GM18502 (cell line): Measurements from ENCODE around the gene MYO1D.
"Not testable (repeated sequence)": the region's sequence is repeated elsewhere in the genome, so short reads cannot be mapped to it uniquely, and the experiment has no call there.

Experiments
- ATAC-seq: cut with Tn5 transposase; IDR thresholded peaks from one replicate; pipeline ENCODE4 v1.9.1; 2021; ENCODE audit warnings: mild to moderate bottlenecking; ENCODE audit not compliant: unreplicated experiment, poor library complexity

Gene MYO1D

GRCh38 chr17:32896647-32897258 lies 19.8 kb upstream of the MYO1D start:
- no peak for ATAC-seq

DNA sequence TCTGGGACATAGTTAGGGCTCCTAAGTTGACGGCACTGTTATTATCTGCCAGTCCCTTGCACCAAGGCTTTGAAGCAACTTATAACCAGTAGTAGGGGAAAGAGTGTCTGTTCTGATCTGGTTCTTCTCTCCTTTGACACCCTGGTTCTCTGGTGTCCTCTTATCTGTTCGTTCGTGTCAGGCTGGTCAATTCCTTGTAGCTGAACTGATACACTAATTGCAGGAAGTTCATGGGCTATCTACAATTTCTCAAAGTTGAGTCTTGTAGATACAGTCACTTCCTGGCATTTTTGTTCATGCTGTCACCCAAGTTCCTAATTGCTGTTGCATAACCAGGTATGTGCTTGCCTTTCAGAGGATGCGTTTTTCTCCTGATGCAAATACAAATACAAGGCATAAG lies 17.3 kb upstream of the MYO1D start:
- no peak for ATAC-seq

GRCh38 chr17:32887410-32887809 lies 10.5 kb upstream of the MYO1D start:
- ATAC-seq = not testable (repeated sequence)

- not testable (repeated sequence) for ATAC-seq
Measured at GRCh38 chr17:32886951-32887350, 10.0 kb upstream of the MYO1D start.

DNA sequence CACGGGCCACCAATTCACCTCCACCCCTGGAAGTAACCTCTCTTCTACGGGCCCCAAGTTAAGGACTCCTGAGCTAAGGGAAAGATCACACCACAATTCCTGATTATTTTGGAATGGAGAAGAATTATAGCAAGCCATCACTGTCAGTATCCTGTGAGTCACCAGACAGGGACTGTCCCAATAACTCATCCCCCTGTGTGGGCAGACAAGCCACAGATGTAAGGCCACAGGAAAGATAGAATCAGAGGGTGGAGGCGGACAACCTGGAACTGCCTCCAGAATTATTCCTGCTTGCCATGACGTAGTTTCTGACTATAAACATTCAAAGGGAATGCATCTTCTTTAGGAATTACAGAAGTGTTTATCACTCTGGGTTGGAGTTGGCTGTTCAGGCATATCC lies 5.8 kb upstream of the MYO1D start:
- no peak for ATAC-seq

GRCh38 chr17:32882029-32882428 lies 5.1 kb upstream of the MYO1D start:
- ATAC-seq = no peak

DNA sequence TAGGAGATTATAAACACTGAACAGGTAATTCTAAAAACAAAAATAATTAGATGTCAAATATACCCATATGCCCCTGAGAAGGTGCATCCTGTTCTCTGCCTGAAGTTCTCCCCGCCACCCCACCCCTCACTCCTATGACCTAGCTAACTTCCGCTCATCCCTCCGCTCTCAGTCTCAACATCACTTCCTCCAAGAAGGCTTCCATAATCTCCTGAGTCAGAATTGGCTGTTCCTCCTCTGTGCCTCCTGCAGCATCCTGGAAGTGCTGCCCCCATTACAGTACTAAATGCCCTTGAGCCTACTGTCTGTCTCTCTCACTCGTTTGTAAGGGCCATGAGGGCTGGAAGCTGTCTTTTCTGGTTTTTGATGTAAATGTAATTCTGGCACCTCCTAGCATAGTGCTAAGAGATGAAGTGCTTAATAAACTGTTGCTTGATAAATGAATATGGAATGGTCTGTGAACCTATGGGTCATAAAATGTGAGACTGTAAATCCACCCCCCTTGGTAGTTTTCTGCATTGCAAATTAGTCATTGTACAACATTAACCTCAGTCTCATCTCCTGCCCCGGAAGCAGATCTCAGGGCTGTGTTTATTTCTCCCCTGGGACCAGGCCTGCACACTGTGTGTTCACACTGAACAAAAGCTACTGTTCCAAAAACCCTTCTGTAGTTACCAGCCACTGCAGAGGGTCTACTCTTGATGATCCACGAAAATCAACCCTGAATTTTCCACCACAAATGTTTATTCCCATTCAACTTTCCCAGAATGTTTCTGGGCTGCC lies 3.9 kb upstream of the MYO1D start:
- no peak for ATAC-seq

- ATAC-seq = no peak
Measured at GRCh38 chr17:32879134-32879533, 2.2 kb upstream of the MYO1D start.

GRCh38 chr17:32878211-32878610 lies 1.3 kb upstream of the MYO1D start:
- no peak for ATAC-seq

DNA sequence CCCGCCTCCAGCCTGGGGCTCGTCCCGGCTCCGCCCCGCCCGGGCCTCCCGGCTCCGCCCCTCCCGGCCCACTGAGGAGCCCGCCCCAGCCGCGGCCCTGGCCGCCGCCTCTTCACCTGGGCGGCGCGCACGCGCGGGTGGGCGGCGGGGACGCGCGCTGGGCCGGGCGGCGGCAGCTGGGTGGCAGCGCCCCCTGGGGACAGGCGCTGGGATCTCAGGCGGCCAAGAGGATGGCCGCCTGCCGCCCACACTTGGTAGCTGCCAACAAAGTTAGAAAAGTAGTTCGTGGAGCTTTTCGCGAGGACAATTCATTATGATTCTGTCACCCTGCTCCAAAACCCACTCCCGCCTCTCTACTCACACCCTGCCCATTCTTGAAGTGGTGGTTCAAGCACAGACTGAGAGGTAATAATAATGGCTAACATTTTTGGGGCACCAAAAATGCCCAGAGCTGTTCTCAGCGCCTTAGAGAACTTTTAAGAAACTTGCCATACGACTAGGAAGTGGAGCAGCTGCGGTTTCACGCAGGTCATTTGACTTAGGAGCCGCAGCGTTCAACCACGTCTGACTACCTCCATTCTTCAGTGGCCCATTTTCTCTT lies 340 bp upstream of the MYO1D start:
- ATAC-seq = peak; percentile 88

DNA sequence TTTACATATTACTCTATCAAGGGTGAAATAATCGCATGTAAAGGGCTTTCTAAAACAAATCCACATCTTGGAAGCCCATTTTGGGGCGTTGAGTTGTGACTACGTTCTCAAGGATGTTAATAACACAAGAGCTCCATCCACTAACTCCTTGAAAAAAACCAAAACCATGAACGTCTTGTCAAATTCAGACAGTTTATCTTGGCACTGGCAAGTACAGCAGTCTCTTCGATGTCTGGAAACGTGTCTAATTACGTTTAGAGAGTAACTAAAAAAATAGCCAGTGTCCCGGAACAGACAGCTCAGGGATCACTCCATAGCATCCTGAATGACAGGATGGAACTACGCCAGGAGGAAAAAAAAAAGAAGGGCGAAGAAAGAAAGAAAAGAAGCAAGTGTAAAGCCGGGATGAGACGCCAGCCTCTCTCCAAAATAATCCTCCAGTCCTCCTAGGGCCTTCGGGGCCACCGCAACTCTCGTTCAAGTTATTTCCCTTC lies 954 bp downstream of the MYO1D start:
- no peak for ATAC-seq

DNA sequence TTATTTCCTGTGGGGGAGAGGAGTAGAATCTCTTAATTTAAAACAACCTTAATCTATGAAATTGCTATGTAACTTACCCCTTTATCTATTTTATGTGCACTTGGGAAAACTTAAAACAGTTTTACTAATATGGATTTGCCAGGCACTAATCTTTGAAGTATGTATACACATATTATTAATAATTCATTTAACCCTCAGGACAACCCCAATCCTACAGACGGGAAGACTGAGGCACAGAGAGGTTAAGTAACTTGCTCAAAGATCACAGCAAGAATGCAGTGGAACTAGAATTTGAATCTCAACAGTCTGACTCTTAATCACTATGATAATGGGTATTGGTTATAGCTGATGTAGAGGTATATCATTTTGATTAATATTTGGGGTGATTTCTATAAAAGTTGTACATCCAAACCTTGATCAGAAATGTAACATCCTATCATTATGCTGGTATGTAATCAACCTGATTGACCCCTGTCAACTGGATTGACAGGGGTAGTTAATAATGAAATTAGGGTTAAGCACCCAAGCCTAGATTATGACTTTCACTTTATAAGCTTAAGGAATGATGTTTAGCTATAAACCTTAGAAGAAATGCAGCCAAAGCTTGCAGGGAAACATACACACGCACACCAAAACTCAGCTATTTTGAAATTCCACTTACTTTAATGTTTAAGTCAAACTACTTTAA lies 1.6 kb downstream of the MYO1D start:
- no peak for ATAC-seq

- no peak for ATAC-seq
Measured at GRCh38 chr17:32873114-32873513, 3.8 kb downstream of the MYO1D start.

GRCh38 chr17:32871746-32872145 lies 5.2 kb downstream of the MYO1D start:
- no peak for ATAC-seq

GRCh38 chr17:32870969-32871368 lies 6.0 kb downstream of the MYO1D start:
- no peak for ATAC-seq

DNA sequence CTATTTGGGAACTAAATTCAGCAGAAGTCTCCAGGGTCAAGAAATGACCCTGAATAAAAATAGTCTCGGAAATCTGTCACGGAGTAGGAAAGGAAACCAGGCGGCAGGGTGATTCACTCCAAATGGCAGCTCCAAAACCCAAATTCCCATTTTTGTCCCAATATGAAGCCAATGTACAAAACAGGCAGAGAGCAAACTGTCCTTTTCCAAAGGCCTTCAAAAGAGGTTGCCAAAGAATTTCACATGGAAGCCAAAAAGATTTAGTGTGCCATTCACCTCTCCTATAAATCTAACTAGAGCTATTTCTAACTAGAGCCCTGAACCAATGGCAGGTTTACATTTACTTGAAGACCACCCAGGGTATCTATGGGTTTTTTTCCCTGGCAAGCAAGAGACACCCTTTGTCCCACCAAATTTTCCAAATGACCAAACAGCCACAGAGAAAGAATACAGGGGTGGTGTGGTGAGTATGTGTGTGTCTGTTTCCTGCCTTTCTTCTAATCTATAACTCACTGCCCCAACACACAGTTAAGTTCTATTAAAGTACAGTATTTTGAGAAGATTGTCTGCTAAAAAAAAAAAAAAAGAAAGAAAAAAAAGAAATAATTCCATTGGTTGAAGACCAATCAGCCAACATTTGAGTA lies 6.8 kb downstream of the MYO1D start:
- ATAC-seq = no peak

DNA sequence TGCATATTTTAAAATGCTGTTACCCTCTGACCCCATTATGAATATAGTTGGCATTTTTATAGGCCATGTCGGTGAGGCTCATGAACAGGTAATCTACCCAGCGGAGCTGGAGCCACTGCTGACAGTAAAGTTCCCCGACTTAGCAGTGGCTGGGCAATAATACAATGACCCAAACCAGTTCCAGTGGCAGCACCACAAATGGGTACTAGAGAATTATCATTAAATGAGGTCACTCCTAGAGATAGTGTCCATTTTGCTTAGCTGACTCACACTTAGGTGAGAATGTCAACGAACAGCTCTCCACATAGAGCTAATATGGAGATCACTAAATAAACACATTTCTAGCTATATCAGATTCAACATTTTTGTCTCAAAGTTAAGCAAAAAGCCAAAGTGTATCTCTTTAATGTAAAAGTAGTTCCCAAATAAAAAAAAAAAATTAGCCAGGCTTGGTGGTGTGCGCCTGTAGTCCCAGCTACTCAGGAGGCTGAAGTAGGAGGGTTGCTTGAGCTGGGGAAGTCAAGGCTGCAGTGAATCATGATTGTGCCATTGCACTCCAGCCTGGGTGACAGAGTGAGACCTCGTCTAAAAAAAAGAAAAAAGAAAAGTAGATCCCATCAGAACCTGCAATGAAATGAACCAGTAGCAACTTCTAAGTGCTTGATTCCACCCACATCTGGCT lies 7.4 kb downstream of the MYO1D start:
- ATAC-seq = no peak

GRCh38 chr17:32865141-32865540 lies 11.8 kb downstream of the MYO1D start:
- no peak for ATAC-seq

- no peak for ATAC-seq
Measured at GRCh38 chr17:32863559-32863958, 13.4 kb downstream of the MYO1D start.

DNA sequence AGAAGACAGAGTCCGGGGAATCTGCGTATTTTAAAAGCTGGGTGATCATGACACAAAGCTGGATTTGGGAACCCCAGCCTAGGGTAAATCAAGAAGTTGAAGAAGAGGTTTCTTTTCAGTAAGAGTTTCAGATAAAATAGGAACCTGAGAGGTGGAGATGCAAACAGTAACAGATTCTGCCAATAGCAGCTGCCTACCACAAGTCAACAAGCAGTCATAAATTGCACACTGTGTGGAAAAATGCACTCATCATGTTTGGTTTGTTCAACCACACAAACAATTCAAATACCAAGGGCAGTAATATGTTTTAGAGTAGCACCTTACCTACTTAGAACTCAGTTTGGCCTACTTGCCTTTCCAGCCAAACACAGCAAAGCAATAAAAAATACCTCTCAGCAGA lies 14.0 kb downstream of the MYO1D start:
- ATAC-seq = no peak
